ENCODE data around the gene TLE4.
A peak's percentile ranks its signal among the peaks of the same experiment; 100 is the strongest.

Gene TLE4

DNA sequence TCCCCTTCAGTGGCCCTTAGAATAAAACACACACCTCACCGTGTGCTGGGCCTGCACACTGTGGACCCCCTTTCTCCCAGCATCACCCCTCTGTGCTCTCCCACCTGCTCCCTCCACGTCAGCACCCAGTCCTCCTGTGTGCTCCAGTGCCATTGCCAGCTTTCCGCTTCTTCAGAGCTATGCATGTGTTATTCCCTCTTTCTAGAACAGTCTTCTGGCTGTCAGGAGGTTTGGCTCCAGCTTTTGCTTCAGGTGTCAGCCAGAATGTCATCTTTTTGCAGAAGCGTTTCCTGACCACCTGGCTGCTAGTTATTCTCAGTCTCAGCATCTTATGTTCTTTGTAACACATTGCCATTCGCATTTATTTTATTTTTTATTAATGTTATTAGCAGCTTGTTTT is 119.7 kb downstream of the TLE4 start:
- peak; percentile 89 for DNase-seq (ENCODE audit: low spot score)

DNA sequence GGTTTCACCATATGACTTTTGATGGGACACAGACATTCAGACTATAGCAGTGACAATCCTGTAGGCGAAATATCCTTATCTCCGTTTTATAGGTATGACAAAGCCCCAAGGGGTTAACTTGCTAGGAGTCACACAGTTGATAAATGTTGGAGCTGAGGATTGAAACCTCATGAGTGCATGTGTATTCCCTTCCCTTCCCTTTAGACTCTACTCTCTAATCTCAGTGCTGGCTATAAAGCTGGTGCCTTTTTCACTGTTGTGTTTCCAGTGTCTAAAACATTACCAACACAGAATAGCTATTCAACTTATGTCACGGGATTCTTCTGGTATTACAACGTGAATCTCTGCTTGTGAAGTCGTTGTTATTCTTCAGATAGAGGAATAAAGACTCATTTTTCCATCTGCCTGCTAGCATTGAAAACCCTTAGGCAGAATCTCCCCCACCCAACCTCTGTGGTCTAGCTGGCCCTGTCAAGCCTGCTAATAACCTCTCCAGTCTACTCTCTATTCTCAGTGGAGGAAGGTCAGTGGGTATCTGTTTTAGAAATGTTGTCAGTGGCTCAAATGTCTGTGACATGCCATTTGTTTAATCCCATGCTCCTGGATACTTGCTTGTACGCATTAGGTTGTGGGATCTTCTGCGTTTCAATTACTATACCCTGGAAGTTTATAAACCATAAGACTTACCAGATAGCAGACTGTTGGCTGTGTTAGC is 121.2 kb downstream of the TLE4 start:
- DNase-seq (ENCODE audit: low spot score): no peak

DNA sequence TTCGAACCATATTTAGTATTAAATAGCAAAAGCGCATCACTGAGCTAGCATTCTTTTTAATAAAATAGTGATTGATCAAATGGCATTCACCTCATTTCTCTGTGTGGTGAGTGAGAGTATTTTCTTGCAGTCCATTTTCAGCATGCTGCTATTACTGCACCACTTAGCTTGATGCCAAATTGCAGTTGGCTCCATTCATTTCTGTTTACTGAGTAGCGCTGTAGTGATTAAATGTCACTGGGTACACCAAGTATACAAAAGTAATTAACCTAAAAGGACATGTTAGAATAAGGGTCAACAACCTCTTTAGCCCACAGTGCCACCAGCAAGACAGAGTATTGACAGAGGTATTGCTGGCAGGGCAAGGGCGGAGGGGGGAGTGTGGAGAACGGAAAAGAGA is 122.0 kb downstream of the TLE4 start:
- peak; percentile 39 for DNase-seq (ENCODE audit: low spot score)

DNA sequence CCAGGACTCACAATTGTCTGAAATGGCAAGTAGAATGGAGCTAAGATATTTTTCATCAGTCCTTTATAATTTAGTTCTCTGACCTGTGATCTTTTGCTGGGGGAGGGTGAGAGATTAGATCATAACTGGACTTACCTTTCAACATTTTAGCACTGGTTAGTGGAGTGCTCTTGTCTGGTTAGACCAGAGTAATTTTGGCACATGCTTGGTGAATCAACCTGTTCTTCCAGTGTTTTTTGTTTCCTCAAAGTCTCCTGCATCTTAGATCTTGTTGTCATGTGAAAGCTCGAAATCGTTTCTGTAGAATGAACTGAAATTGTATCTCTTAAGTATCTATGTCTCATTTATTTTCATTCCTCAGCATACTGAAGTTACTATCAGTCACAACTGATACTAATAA is 122.4 kb downstream of the TLE4 start:
- no peak for DNase-seq (ENCODE audit: low spot score)

DNA sequence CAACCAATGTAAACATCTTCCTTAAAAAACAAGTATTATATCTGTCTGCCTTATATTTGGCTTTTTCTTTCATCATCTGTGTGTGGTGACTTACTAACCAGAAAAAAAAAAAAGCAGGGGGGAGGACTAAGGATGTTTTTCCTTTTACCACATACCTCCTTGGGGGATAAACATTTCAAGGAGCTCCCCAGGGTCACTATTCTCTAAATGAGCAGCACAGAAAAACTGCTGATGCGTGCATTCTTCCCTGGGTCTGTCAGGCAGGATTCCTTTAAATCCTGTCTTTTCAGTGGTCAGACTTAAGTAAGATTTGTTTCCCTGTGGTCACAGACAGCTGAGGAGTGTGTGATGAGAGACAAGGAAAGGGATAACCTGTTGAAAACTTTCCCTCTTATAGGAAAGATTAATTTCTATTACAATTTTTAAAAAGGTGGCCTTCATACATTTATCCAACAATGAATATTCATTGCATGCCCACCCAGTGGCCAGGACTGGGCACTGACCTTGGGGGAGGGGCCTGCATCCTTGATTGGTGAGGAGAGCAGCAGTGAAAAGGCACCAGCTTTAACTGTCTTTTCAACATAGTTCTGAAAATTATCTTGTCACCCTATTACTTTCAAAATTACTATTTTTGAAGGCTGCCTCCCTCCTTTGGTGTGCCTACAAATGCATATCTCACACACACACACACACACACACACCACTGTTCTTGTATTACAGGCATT is 123.1 kb downstream of the TLE4 start:
- DNase-seq (ENCODE audit: low spot score): no peak

DNA sequence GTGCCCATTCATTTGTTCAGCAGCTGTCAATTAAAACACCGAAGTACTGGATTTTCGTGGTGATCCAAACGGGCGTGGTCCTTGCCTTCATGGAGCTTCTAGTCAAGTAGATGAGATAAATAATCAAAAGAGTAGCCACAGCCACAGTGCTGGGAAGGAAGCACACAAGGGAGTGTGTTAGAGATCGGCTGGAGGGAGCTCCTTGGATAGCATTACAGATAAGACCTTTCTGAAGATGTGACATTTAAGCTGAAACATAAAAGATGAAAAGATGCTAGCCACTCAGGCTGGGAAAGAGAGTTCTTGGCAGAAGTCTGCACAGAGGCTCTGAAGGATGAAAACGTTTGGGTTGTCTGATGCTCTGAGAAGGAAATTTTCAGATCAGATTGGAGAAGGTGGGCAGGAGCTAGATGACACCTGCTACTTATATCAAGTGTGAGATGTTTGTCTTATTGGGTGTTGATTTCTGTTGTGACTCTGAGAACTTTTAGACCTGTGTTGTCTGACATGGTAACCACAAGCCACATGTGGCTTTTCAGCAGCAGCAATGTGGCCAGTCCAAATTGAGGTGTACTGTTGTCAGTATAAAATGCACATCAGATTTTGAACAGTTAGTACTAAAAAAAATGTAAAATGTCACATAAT is 123.9 kb downstream of the TLE4 start:
- no peak for DNase-seq (ENCODE audit: low spot score)

DNA sequence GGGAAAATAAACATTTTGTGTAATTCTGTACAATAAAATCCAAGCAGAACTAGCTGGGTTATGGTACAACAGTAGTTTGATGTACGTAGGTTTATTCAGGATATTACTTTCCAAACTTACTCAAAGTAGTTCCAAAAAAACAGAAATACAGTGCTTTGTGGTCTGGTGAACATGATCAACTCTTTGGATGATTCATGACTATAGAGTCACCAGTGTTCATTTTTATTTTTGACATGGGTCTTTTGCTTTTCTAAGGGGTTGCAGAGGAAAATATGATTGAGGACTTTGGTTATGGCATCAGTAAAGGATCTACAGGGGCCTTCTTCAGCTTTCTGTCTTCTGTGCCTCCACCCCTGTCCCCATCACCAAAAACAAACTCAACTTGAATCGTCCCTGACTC is 127.2 kb downstream of the TLE4 start:
- DNase-seq (ENCODE audit: low spot score): no peak

DNA sequence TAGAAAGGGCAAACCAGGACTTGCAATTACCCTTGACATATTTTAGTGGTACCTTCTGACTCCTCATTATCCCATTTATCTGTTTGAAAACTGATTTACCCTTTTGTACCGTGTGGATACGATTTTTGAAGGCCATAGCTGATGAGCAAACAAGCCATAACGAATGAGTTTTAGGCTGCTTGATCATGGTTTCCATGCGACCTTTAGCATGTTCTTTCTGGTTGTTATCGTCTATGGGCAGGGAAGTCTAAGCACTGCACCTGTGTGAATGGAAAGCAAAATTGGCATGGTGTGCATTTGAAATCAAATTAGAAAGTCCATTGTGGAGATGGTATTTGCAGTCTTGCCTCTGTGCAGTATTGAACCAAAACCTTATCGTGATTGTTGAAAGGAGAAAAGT is 127.7 kb downstream of the TLE4 start:
- no peak for DNase-seq (ENCODE audit: low spot score)

DNA sequence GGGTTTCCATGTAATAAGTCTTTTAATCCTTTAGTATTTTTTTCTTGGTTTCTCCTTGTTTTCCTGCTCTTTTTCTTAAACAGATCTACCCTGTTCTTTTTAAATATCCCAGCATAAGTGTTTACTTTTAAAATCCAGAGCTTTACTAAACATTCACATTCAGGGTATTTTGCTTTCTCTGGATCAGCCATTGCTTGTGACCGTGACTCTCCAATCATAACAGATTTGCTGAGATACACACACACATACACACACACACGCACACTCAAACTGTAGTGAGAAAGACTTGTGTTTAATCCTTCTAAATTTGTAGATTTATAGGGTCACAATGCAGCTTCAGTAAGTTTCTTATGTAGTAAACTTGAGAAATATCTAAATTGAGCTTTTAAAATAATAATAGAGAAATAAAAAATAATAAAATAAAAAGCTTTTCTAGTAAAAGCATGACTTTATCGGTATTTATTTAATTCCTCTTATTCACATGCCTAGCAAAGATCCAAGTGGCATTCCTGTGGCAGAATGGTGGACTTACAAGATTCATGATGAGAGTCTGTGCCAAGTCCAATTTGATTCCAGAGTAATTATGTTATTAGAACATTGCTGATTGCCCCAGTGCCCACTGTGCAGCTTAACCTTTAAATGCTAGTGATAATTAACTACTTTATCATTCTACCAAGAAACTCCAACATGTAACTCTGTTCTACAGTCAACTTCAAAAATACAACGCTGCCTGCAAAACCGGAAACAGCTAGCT is 129.0 kb downstream of the TLE4 start:
- DNase-seq (ENCODE audit: low spot score): no peak

DNA sequence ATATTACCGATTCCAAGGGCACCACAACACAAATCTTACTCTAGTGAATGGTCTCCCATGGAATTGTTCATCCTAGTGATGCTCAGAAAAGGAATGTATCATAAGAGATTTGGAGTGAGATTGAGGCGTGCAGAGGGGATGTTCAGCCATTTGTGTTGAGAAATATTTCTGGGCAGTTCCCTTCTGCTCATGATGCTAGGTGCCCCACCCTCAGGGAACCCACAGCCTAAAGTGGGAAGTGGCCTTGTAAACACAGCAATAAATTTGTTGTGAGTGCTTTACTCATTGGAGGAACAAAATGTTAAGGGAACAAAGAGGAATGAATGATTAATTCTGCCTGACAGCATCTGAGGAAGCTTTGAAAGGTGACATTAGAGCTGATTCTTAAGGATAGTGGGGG is 129.9 kb downstream of the TLE4 start:
- no peak for DNase-seq (ENCODE audit: low spot score)

DNA sequence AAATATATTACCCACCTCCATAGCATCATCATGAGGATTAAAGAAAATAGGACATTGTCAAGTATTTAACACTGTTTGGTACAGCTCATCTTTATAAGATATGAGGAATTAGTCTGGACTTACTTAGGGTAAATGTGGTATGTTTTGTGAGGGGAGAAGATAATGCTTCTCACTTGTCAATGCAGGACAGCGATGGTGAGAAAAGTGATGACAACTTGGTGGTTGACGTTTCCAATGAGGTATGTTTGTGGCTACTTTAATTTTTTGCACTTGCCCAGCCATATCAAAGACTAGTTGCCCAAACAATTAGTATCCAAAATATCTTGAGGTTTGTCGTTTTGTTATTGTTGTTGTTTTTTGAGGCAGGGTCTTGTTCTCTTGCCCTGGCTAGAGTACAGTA is 133.9 kb downstream of the TLE4 start:
- DNase-seq (ENCODE audit: low spot score): no peak

DNA sequence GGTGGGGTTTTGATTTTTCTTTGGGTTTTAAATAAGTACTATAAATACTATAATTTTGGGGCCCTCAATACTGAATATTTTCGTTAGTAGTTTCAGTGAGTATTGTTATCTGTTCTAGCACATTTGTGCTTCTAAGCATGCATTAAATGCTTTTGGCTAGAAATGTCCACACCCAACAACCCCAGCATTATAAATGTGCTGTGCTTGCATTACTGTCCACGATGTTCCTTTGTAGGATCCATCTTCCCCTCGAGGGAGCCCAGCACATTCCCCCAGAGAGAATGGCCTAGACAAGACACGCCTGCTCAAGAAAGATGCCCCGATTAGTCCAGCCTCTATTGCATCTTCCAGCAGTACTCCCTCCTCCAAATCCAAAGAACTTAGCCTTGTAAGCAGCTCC is 134.7 kb downstream of the TLE4 start:
- DNase-seq (ENCODE audit: low spot score): no peak

DNA sequence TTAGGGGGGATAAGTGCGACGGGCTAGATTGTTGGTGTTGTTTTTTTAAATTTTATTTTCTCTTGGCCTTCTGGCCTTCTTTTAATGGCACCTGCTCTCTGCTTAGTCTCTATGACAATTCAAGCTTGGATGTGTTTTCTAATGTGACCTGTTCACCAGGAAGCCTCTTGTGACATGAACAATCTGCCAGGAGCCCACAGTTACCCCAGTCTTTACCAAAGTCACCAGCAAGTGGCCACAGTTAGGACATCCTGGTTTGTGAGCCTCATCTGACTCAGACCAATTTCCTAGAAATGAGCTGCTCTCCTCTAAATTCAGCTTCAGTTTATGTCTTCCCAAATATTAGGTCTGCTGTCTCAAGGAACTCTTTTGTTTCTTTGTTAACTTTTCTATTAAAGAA is 135.8 kb downstream of the TLE4 start:
- DNase-seq (ENCODE audit: low spot score): no peak

DNA sequence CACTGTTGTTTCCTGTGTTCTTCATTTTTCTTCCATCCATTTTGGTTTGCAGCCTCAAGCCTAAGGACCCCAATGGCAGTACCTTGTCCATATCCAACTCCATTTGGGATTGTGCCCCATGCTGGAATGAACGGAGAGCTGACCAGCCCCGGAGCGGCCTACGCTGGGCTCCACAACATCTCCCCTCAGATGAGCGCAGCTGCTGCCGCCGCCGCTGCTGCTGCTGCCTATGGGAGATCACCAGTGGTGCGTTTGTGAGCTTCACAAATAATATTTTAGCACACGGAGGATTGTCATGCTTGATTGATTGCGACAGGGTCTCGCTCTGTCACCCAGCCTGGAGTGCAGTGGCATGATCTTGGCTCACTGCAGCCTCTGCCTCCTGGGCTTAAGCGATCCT is 136.8 kb downstream of the TLE4 start:
- no peak for DNase-seq (ENCODE audit: low spot score)

DNA sequence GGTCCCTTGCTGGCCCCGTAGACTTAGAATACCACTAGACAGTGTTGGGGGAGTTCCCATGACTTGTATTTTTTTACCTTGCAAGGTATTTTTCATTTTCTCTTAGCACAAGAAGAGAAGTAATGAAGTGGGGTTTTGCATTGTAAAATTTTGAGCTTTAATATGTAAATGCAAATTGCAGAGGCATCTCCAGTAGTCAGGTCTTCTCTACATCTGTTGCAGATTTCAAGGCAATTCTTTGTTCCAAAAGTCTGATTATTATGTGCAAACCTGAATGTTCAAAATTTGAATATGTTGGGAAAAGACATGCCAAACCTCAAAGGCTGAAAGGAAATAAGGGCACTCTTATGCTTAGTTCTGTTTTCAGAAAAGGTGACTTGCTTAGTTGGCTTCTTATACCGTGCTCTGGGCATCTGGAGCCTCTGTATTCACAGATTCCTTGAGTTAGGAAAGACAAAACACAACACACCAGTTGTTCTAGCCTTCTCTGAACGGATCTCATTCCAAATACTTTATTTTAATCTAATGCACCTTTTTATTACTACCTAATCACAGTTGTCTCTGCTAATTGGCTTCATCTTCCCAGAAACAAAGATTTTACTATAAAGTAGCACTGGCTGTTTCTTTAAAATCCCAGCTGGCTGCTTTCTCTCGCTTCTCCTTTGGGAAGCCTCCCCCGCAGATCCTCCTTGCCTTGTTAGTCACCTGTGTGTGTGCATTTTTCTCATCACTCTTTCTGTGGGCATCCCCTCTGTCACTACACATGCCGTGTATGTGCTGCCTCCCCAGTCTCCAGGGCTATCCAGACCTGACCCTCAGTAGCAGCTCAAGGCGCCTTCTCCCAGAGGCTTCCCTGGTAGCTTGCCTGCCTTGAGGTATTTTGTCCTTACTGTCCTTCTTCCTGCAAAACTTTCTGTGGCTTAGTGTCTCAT is 138.2 kb downstream of the TLE4 start:
- no peak for DNase-seq (ENCODE audit: low spot score)

DNA sequence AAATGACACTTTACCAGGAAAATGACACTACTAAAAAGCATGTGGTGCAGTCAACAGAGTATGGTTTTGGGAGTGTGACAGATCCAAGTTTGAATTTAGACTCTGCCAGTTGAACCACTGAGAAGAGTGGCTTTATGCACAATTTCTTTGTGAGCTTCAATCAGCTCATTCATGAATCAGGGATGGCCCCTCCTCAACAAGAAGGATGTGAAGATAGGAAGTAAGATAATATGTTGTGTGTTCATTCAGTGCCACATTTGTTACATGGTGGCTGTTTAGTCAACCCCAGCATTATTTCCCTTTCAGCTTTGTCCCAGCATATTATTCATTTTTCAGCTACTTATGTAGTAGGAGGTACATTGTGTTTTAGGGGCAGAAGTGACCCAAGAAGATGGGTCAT is 140.1 kb downstream of the TLE4 start:
- DNase-seq (ENCODE audit: low spot score): no peak

DNA sequence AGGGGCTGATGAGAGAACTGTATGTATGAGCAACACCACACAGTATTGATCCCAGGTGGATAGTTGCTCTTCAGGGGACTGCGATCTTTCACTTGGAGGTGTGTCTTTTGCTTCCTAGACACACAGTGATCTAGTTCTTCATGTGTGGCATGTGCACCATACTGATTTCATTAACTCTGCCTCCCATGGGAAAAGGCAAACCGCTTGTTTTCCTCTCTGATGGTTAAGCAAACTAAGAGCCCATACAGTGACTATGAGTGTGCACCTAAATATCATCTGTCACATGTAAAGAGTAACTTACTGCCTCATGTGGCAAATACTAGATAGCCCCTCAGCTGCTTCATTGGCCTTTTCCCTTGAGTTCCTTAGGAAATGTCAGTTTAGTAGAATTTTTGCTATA is 147.3 kb downstream of the TLE4 start:
- DNase-seq (ENCODE audit: low spot score): no peak

DNA sequence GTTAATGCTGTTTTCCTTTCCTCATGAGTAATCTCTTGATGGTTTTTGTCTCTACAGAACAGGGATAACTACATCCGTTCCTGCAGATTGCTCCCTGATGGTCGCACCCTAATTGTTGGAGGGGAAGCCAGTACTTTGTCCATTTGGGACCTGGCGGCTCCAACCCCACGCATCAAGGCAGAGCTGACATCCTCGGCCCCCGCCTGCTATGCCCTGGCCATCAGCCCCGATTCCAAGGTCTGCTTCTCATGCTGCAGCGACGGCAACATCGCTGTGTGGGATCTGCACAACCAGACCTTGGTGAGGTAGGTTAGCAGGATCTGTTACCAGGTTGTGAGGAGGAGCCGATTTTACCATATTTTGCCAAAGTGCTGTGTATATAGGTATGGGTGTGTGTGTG is 148.2 kb downstream of the TLE4 start:
- no peak for DNase-seq (ENCODE audit: low spot score)

DNA sequence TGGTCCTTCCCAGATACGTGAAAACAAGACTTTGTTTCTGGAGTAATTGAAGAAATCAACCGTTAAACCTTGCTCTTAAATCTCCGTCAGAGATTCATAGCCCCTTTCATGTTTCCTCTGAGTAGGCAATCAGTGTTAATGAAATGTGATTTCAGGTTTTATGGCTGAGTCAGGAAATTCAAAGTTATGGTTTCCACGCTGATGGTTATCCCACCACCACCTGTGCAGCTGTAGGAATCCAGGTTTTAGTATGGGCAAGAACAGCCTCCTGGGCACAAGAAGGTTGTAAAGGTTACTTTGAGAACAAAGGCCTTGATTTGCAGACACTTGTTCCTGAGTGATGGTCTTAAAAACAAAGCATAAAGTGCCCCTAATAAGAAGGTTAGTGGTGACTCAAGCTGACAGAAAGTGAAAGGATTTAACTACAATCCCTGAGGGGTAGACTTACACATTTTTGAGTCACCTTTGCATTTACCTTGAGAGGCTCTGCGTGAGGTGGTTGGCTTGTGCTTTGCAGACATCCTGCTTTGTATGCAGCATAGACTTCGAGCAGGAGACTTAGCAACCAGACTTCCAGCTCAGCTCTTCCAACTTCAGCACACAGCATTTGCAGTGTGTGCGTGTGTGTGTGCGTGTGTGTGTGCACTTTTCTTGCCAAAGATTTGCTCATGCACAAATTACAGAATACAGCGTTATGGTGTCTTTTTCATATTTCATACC is 159.6 kb downstream of the TLE4 start:
- no peak for DNase-seq (ENCODE audit: low spot score)

DNA sequence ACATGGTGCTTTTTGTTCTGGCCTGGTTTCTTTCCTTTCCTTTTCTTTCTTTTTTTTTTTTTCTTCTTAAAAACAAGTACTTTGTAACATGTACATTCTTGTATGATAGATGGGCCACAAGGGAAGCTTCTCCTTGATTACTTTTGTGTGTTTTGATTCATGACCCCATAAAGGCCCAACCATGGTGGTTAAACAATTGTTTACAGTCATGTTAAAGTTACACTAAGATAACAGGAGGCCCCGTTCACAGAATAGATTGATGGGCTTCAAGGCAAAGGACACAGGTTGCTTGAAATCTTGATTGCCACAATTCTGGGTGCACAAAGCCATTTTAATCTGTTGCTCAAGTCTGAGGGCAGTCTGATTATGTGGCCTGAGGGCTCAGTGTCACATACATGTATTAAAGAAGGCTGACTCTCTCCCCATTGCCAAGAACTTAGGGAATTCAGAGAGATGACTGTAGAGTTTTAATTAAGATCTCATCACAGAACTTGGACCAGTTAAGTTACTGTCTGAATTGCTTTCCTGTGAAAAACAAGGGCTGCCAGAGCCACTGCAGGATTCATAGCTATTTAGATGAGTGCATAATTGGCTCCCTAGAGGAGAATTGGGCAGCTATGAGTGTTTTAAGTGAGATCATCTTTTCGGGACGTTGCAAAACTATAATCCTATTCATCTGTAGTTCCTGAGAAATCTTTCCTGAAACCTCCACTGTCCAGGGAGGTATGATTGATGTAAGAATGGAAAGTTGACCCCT is 163.4 kb downstream of the TLE4 start:
- no peak for DNase-seq (ENCODE audit: low spot score)

Data from cerebellar cortex (tissue), 1 donor.